ENCODE data around the gene HARBI1. TPM values are rescaled to one million over a fixed set of nuclear protein-coding genes. Genes with fewer than 3 reads are reported as not detected.

Gene HARBI1
- total RNA-seq, 1 donor, result 5.6 TPM

- no peak overlapping the region for H3K4me3 ChIP-seq (ENCODE audit: low read depth, low read length)
- DNase-seq (ENCODE audit: low read depth), result peak; percentile 87
- TF ChIP-seq CTCF (IDR thresholded peaks at IDR 0.05; ENCODE audit: insufficient read depth, low read depth, low read length), result no peak
These were observed 16.6 kb downstream of the HARBI1 start for GRCh38 chr11:46600194-46600960.

- no peak overlapping the region for H3K4me3 ChIP-seq (ENCODE audit: low read depth, low read length)
- no peak for TF ChIP-seq CTCF (IDR thresholded peaks at IDR 0.05; ENCODE audit: insufficient read depth, low read depth, low read length)
- peak; percentile 61 for DNase-seq (ENCODE audit: low read depth)
These were observed 17.5 kb downstream of the HARBI1 start for GRCh38 chr11:46599340-46600193.

- no peak for TF ChIP-seq CTCF (IDR thresholded peaks at IDR 0.05; ENCODE audit: insufficient read depth, low read depth, low read length)
- peak; percentile 52 for DNase-seq (ENCODE audit: low read depth)
- H3K4me3 ChIP-seq (ENCODE audit: low read depth, low read length), result no peak overlapping the region
These were observed 19.3 kb downstream of the HARBI1 start for GRCh38 chr11:46597609-46598219.

GRCh38 chr11:46597155-46597554 is 19.9 kb downstream of the HARBI1 start:
- no peak for DNase-seq (ENCODE audit: low read depth)
- H3K4me3 ChIP-seq (ENCODE audit: low read depth, low read length), result no peak overlapping the region
- TF ChIP-seq CTCF (IDR thresholded peaks at IDR 0.05; ENCODE audit: insufficient read depth, low read depth, low read length), result no peak

GRCh38 chr11:46594785-46595184 is 22.2 kb downstream of the HARBI1 start:
- no peak overlapping the region for H3K4me3 ChIP-seq (ENCODE audit: low read depth, low read length)
- no peak for TF ChIP-seq CTCF (IDR thresholded peaks at IDR 0.05; ENCODE audit: insufficient read depth, low read depth, low read length)
- no peak for DNase-seq (ENCODE audit: low read depth)

GRCh38 chr11:46594374-46594700 is 22.7 kb downstream of the HARBI1 start:
- no peak for DNase-seq (ENCODE audit: low read depth)
- peak overlapping the region; percentile 97 for H3K4me3 ChIP-seq (ENCODE audit: low read depth, low read length)
- no peak for TF ChIP-seq CTCF (IDR thresholded peaks at IDR 0.05; ENCODE audit: insufficient read depth, low read depth, low read length)
